Measurements from ENCODE around the gene SCYGR5.
"Not testable (repeated sequence)": the region's sequence is repeated elsewhere in the genome, so short reads cannot be mapped to it uniquely, and the experiment has no call there.

SCYGR5 gene

GRCh38 chr2:227666631-227667170 is at the start of gene SCYGR5:
SCYGR5 (plus strand) TSS chr2:227666804; CDS start chr2:227666804, 0 bp downstream.
- DNase-seq = not testable (repeated sequence)

GRCh38 chr2:227617316-227618230 is 49.0 kb upstream of the SCYGR5 start, which contains the start of gene SCYGR4:
SCYGR4 (plus strand) TSS chr2:227617498; CDS start chr2:227617498, 0 bp downstream.
- no peak for DNase-seq

- DNase-seq = no peak
These were observed 43.4 kb upstream of the SCYGR5 start for GRCh38 chr2:227623226-227623625.

- no peak for DNase-seq
These were observed 41.2 kb upstream of the SCYGR5 start for GRCh38 chr2:227625420-227625819.

GRCh38 chr2:227626580-227627151 is 39.9 kb upstream of the SCYGR5 start:
- DNase-seq = no peak

GRCh38 chr2:227627769-227628168 is 38.8 kb upstream of the SCYGR5 start:
- no peak for DNase-seq

- no peak for DNase-seq
These were observed 37.2 kb upstream of the SCYGR5 start for GRCh38 chr2:227629435-227629834.

GRCh38 chr2:227630322-227630721 is 36.3 kb upstream of the SCYGR5 start:
- DNase-seq = no peak

GRCh38 chr2:227632827-227633226 is 33.8 kb upstream of the SCYGR5 start:
- no peak for DNase-seq

GRCh38 chr2:227634201-227634600 is 32.4 kb upstream of the SCYGR5 start:
- DNase-seq = no peak

- no peak for DNase-seq
These were observed 23.9 kb upstream of the SCYGR5 start for GRCh38 chr2:227642656-227643055.

- no peak for DNase-seq
These were observed 22.5 kb upstream of the SCYGR5 start for GRCh38 chr2:227643990-227644551.

GRCh38 chr2:227653419-227653818 is 13.2 kb upstream of the SCYGR5 start:
- no peak for DNase-seq

- DNase-seq = no peak
These were observed 12.2 kb upstream of the SCYGR5 start for GRCh38 chr2:227654426-227654825.

GRCh38 chr2:227655454-227655853 is 11.2 kb upstream of the SCYGR5 start:
- DNase-seq = no peak

- no peak for DNase-seq
These were observed 9.3 kb upstream of the SCYGR5 start for GRCh38 chr2:227657199-227657845.

GRCh38 chr2:227661025-227661649 is 5.5 kb upstream of the SCYGR5 start:
- DNase-seq = no peak

GRCh38 chr2:227661827-227662226 is 4.8 kb upstream of the SCYGR5 start:
- DNase-seq = no peak

GRCh38 chr2:227665189-227665940 is 1.2 kb upstream of the SCYGR5 start:
- DNase-seq = no peak

GRCh38 chr2:227671170-227671905 is 4.7 kb downstream of the SCYGR5 start:
- DNase-seq = no peak

GRCh38 chr2:227673620-227674019 is 7.0 kb downstream of the SCYGR5 start:
- DNase-seq = not testable (repeated sequence)
